ENCODE data around the gene ZNF207. TPM values are rescaled to one million over a fixed set of nuclear protein-coding genes. Genes with fewer than 3 reads are reported as not detected.

ZNF207 gene
- total and polyA plus RNA-seq, 9 of the 15 experiments (the other 6 are each of a cell fraction or from before 2014, with no cell fraction given): 123 to 370 (median 250) TPM

DNA sequence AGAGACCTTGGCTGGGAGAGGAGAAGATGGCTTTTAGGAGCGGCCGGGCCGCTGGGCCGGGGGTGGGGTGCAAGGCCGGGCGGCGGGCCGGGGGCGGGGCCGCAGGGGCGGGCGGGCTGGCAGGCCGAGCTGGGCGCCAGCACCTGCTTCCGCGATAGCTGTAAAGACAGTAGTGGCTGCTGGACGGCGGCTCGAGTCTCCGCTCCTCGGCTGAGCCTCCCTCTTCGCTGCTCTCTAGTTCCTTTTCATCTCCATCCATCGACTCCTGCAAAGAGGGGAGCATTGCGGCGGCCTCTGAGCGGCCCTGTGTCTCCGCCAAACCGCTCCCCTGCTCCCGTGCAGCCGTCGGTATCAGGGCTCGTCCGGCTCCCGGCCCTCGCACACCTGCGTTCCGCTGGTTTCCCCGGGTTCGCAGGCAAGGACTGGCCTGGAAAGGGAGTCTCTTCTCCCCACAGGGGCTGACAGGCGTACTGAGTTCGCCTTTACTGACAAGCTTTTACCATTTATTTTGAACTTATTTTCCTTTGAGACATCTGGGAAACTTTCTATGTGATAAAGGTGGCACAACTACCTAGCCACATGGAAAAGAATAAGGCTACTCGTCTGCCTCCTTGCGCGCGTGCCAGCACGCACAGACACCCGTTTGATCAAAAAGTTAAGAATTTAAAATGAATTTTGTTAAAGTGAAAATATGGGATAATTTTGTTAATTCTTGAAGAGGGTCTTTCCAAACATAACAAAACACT lies 7.9 kb upstream of the ZNF207 start, which contains the start of gene C17orf75 (continued):
- TF ChIP-seq ZSCAN32 (CRISPR knock-in tag; IDR thresholded peaks at IDR 0.05) (no peak), ZBTB1 (CRISPR knock-in tag; IDR thresholded peaks at IDR 0.05; ENCODE audit: borderline replicate concordance, low read depth) (no peak), ZNF583 (CRISPR knock-in tag; IDR thresholded peaks at IDR 0.05) (0 out of 2 replicates have a peak, but pooled peaks have one; percentile 15), E2F8 (IDR thresholded peaks at IDR 0.05; ENCODE audit: low read depth, partially characterized antibody) (no peak), ELF4 (CRISPR knock-in tag; IDR thresholded peaks at IDR 0.05) (no peak; the same call in 1 of the 2 replicates), ATF7 (IDR thresholded peaks at IDR 0.05) (peak; percentile 73), ARID3A (IDR thresholded peaks at IDR 0.05; ENCODE audit: borderline replicate concordance, low read depth, low read length) (no peak), ILF3 (IDR thresholded peaks at IDR 0.05; ENCODE audit: borderline replicate concordance) (no peak), SLC30A9 (CRISPR knock-in tag; IDR thresholded peaks at IDR 0.05) (no peak), MYNN (IDR thresholded peaks at IDR 0.05) (peak; percentile 26; the same call in 1 of the 2 replicates), MYNN (CRISPR knock-in tag; IDR thresholded peaks at IDR 0.05) (no peak), ZNF224 (CRISPR knock-in tag; IDR thresholded peaks at IDR 0.05) (no peak), ZNF311 (CRISPR knock-in tag; IDR thresholded peaks at IDR 0.05) (no peak), ZNF561 (CRISPR knock-in tag; conservative IDR thresholded peaks at IDR 0.05) (no peak), CHD2 (IDR thresholded peaks at IDR 0.05; ENCODE audit: low read depth, low read length) (no peak), MAFK (IDR thresholded peaks at IDR 0.05; ENCODE audit: low read length) (no peak), CEBPB (tag; IDR thresholded peaks at IDR 0.05) (no peak), ZBTB8A (IDR thresholded peaks at IDR 0.05; ENCODE audit: partially characterized antibody) (no peak)
- TF ChIP-seq, protein P1, sequence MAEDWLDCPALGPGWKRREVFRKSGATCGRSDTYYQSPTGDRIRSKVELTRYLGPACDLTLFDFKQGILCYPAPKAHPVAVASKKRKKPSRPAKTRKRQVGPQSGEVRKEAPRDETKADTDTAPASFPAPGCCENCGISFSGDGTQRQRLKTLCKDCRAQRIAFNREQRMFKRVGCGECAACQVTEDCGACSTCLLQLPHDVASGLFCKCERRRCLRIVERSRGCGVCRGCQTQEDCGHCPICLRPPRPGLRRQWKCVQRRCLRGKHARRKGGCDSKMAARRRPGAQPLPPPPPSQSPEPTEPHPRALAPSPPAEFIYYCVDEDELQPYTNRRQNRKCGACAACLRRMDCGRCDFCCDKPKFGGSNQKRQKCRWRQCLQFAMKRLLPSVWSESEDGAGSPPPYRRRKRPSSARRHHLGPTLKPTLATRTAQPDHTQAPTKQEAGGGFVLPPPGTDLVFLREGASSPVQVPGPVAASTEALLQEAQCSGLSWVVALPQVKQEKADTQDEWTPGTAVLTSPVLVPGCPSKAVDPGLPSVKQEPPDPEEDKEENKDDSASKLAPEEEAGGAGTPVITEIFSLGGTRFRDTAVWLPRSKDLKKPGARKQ (CRISPR knock-in tag; IDR thresholded peaks at IDR 0.05): peak; percentile 64; the same call in 1 of the 2 replicates
- TF ChIP-seq, protein P2, sequence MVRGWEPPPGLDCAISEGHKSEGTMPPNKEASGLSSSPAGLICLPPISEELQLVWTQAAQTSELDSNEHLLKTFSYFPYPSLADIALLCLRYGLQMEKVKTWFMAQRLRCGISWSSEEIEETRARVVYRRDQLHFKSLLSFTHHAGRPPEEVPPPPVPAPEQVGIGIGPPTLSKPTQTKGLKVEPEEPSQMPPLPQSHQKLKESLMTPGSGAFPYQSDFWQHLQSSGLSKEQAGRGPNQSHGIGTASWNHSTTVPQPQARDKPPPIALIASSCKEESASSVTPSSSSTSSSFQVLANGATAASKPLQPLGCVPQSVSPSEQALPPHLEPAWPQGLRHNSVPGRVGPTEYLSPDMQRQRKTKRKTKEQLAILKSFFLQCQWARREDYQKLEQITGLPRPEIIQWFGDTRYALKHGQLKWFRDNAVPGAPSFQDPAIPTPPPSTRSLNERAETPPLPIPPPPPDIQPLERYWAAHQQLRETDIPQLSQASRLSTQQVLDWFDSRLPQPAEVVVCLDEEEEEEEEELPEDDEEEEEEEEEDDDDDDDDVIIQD (CRISPR knock-in tag; IDR thresholded peaks at IDR 0.05): no peak
